ENCODE measurements around the gene LRRC3. TPM values are rescaled to one million over a fixed set of nuclear protein-coding genes. Genes with fewer than 3 reads are reported as not detected.
A peak's percentile ranks its signal among the peaks of the same experiment; 100 is the strongest.

LRRC3 gene
- not detected in 2 replicates for total RNA-seq (2014; rRNA removed; shearing (Covaris generic))
- not detected in 2 replicates for total RNA-seq (2022)
- not detected for Bru-seq, nascent RNA
- BruChase-seq, experiment 1, labeled RNA remaining after a 6-hour chase = percentile 15 among the genes with signal in this experiment
- percentile 12 among the genes with signal in this experiment for BruChase-seq, experiment 2, labeled RNA remaining after a 2-hour chase
- long read RNA-seq = 0 reads

- Histone ChIP-seq H3K27ac (ENCODE audit: low read depth, low read length, poor library complexity, severe bottlenecking) (no peak within 1 kb of the TSS), H3K4me2 (ENCODE audit: low read length) (no peak within 1 kb of the TSS), H3K36me3 (ENCODE audit: insufficient read depth, low read length) (no peaks in the 10 kb centered on the region), H3K9me2 (ENCODE audit: insufficient read depth, low read length) (no peaks in the 10 kb centered on the region), H3K4me3 (ENCODE audit: low read depth, low read length, poor library complexity, severe bottlenecking) (no peak within 1 kb of the TSS), H3K9me3 (ENCODE audit: low read length) (no peaks in the 10 kb centered on the region), H3K79me2 (ENCODE audit: insufficient read depth, low read depth, low read length) (no peaks in the 10 kb centered on the region), H3K4me1 (ENCODE audit: insufficient read depth, low read length, poor library complexity, severe bottlenecking) (no peaks in the 10 kb centered on the region), H4K20me1 (ENCODE audit: insufficient read depth, low read length) (no peaks in the 10 kb centered on the region), H2AFZ (ENCODE audit: low read length) (no peak within 1 kb of the TSS)
- BruUV-seq (replicated peaks) = no TSS peak
- intact Hi-C loops (cut with micrococcal nuclease; ENCODE audit: unreplicated experiment) = no loop called here
- POLR2A ChIA-PET = no interaction called here
- TF ChIP-seq EZH2phosphoT487 (IDR thresholded peaks at IDR 0.05; ENCODE audit: borderline replicate concordance, low read depth, low read length) (no peak), CTCF (conservative IDR thresholded peaks at IDR 0.05; ENCODE audit: low read length) (no peak)
- CTCF ChIA-PET (ENCODE audit: unreplicated experiment) = no interaction called here
- peak; percentile 12 for DNase-seq (ENCODE audit: low spot score)
These were observed at the start of gene LRRC3 for GRCh38 chr21:44454747-44455523. Gene LRRC3 (plus strand): TSS chr21:44455510. CDS start chr21:44456645, 1,135 bp downstream.

GRCh38 chr21:44405948-44406872 is 49.1 kb upstream of the LRRC3 start:
- no peaks in the 10 kb centered on the region for H3K9me2 ChIP-seq (ENCODE audit: insufficient read depth, low read length)
- no peaks in the 10 kb centered on the region for H3K79me2 ChIP-seq (ENCODE audit: insufficient read depth, low read depth, low read length)
- no peaks in the 10 kb centered on the region for H4K20me1 ChIP-seq (ENCODE audit: insufficient read depth, low read length)
- CTCF ChIA-PET (ENCODE audit: unreplicated experiment) = no interaction called here
- H3K4me3 ChIP-seq (ENCODE audit: low read depth, low read length, poor library complexity, severe bottlenecking) = no peak overlapping the region
- H2AFZ ChIP-seq (ENCODE audit: low read length) = no peak overlapping the region
- BruUV-seq (replicated peaks) = no TSS peak
- no peaks in the 10 kb centered on the region for H3K36me3 ChIP-seq (ENCODE audit: insufficient read depth, low read length)
- TF ChIP-seq EZH2phosphoT487 (IDR thresholded peaks at IDR 0.05; ENCODE audit: borderline replicate concordance, low read depth, low read length) (no peak), CTCF (conservative IDR thresholded peaks at IDR 0.05; ENCODE audit: low read length) (no peak)
- H3K4me1 ChIP-seq (ENCODE audit: insufficient read depth, low read length, poor library complexity, severe bottlenecking) = no peaks in the 10 kb centered on the region
- H3K9me3 ChIP-seq (ENCODE audit: low read length) = no peaks in the 10 kb centered on the region
- POLR2A ChIA-PET = no interaction called here
- no peak for DNase-seq (ENCODE audit: low spot score)
- H3K4me2 ChIP-seq (ENCODE audit: low read length) = no peak overlapping the region
- H3K27ac ChIP-seq (ENCODE audit: low read depth, low read length, poor library complexity, severe bottlenecking) = no peak overlapping the region
- intact Hi-C loops (cut with micrococcal nuclease; ENCODE audit: unreplicated experiment) = no loop called here
